ENCODE measurements around the gene FCRLB. TPM values are rescaled to one million over a fixed set of nuclear protein-coding genes. Genes with fewer than 3 reads are reported as not detected.

The FCRLB gene
- total RNA-seq: 0.89 and 3.7 TPM in 2 replicates

DNA sequence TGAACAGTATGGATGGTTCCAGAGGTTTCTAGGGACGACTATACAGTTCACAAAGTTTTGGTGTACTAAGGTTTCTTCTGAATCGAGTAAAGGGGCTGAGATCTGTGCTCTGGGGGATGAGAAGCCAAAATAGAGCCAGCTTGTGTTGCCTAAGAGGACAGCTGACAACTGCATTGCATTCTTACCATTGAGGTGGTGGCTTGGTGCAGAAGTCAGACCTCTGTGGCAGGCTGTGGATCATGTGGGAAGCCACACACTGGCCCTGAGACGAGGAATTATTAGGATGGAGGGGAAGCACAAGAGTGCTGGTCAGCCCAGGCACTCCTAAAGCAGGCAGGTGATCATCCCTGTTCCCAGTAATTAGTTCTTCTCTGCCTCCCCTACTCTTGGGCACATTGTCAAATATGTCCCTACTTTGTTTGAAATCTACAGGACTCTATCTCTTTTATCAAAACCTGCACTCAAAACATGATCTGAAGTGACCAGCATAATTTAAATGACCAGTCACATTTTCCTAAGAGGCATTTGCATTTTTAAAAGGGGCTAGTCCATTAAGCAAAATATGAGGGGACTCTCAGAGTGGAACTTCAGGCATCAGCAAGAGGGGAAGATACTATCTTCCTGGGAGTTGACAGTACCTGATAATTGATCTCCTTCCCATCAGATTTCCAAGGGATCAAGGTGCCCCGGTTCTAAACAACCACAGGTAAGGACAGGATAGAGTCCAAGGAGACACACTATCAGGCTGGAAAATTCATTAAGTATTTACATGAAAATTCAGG, at the start of gene FCRLB:
TSS of gene FCRLB (plus strand) at position 589 of the 782 bp plus-strand sequence. CDS start 1,129 bp downstream, outside the sequence.

DNA sequence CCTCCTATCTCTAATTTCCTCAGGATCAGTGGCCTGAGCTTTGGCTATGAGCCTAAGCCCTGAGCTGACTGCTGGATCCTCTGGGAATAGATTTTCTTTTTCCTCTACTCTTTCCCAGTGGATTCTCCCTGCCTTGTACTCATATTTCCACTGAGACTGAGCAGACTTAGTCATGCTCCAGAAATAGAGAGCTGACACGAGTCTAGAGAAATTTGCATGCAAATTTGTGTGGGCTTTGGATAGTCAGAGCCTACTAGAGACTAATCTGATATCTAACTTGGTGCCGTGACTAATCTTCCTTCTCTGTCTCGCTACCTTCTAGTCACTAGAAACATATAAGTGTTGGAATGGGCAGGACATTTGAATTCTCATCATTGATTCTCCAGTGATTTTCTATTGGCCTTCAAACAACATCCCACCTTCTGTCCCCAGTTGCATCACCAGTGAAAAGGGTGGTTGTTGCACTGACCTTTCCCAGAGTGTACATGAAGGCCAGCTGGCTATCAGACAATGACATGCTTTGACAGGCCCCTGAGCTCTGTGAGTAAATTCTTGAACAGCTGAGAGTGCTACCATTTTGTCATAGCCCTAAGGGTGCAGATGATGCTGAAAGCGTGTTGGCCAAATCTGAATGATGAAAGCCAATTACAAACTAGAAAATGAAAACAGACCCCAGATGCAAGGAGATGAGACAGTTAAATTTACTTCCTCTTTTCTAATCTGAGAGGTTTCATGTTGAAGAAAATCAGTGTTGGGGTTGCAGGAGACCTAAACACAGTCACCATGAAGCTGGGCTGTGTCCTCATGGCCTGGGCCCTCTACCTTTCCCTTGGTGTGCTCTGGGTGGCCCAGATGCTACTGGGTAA, 14.6 kb upstream of the FCRLB start, which contains the start of gene FCRLA:
TSS of gene FCRLA (plus strand) at position 748 of the 866 bp plus-strand sequence. CDS start at position 784, 36 bp downstream.

GRCh38 chr1:161749509-161750407, 28.4 kb downstream of the FCRLB start, which contains the start of gene DUSP12:
Gene DUSP12 (plus strand): TSS chr1:161749786. CDS start chr1:161749802, 16 bp downstream.

DNA sequence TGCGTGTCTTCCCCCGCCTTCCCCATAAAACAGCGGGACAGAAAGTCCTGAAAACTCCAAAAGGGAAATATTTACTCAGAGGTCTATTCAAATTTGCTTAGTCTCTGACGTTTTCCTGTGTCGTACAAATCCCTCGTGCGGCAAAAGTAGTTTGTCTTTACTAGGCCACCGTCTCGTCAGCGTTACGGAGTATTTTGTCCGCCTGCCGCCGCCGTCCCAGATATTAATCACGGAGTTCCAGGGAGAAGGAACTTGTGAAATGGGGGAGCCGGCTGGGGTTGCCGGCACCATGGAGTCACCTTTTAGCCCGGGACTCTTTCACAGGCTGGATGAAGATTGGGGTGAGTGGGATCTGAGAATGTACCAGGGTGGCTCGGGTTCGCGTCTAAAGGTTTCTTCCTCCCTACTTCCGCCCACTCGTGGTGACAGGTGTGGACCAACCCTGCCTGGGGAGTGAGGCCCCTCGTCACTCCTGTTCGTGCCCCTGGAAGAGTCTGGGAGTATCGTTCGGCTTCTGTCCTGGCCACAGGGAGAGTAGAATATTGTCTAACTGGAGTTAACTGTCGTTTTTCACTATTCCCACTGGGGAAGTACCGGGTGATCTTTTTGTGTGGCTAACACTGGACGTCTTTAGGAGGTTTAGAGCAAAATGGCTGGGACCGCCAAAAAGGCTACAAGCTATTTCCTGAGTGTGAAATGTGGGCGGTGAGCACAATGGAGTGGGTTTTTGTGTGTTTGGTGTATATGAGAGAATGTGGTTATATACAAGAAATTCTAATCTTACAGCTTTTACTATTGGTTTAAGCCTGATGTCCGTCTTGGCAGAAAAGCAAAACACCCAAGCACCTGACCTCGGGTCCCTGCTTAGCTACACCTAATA, 45.0 kb downstream of the FCRLB start, which contains the start of gene ATF6:
TSS of gene ATF6 (plus strand) at position 219 of the 880 bp plus-strand sequence. CDS start at position 260, 41 bp downstream.

Other genes with a start within 250 kb of the FCRLB start
- gene FCGR2A, start 216.1 kb upstream of the FCRLB start, total RNA-seq: 0.14 TPM in 1 of 2 replicates, not detected in the other
- 0.30 and 1.1 TPM in 2 replicates for gene HSPA6, start 197.0 kb upstream of the FCRLB start, total RNA-seq
- gene FCGR3A, start 171.7 kb upstream of the FCRLB start, total RNA-seq: not detected in 2 replicates
- not detected in 2 replicates for gene FCGR3B, start 90.4 kb upstream of the FCRLB start, total RNA-seq
- gene FCGR2B, start 58.4 kb upstream of the FCRLB start, total RNA-seq: not detected in 2 replicates
- gene FCRLA, start 14.3 kb upstream of the FCRLB start, total RNA-seq: 0.59 and 0.83 TPM in 2 replicates
- gene DUSP12, start 28.2 kb downstream of the FCRLB start, total RNA-seq: 33.6 and 37.0 TPM in 2 replicates
- 27.6 and 29.9 TPM in 2 replicates for gene ATF6, start 44.8 kb downstream of the FCRLB start, total RNA-seq